Fibroblast of skin of left biceps (primary cell): Measurements from ENCODE around the gene EEF1AKMT4.
A peak's percentile ranks its signal among the peaks of the same experiment; 100 is the strongest.

Experiments
- DNase-seq, 2 experiments: peaks; one replicate each; pipeline ENCODE4 v3.0.0-alpha.2; 2013; ENCODE audit warnings: low read depth in 2 of 2

Gene EEF1AKMT4

DNA sequence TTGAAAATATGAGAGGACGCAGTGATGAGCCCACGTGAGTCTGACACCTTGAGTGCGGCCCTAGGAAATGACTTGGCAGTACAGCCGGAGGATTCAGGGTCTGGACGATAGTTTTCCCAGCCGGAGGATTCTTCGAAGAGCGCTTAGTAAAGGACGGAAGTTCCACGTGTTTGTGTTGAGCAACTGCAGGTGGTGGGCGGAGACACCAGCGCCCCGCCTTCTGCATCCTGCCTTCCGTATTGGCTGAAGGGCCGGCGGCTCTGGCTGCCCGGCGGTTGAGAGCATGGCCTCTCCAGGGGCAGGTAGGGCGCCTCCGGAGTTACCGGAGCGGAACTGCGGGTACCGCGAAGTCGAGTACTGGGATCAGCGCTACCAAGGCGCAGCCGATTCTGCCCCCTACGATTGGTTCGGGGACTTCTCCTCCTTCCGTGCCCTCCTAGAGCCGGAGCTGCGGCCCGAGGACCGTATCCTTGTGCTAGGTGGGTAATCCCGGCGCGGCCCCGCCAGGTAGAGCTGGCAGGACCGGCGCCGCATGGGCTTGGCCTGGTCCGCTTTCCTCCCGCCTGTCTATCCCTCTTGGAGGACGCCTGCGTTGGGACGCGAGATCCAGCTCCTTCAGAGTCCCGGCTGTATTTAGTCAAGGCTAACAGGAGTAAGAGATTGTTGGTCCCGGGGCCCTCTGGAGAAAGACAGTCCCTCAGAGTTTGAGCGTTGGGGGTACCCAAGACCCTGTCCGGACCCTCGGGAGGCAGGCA, at the start of gene EEF1AKMT4:
Gene EEF1AKMT4 (plus strand): TSS at position 261 of the 755 bp plus-strand sequence. CDS start 23 bp downstream, at position 284.
- peak; percentile 93 to 94 for DNase-seq

DNA sequence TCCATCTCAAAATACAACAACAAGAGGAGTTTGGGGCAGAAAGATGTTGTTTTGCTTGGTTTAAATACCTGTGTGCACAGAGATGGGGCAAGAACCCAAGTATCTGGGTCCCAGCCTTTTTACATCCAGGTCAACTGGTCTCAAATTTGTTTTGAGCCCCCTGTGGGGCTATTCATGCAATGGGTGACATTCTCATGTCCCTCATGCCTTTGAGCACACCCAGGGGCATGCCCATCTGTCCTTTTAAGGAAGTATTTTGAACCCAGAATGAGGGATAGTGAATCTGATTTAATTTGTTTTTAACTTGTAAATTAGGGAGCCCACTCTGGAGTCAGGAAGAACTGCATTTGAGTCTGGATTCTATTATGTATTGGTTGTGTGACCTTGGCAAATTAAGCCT, 48.6 kb upstream of the EEF1AKMT4 start:
- no peak for DNase-seq

GRCh38 chr3:184203526-184203925, 45.9 kb upstream of the EEF1AKMT4 start:
- DNase-seq = no peak

- no peak for DNase-seq
Observed at GRCh38 chr3:184209146-184209923, 40.1 kb upstream of the EEF1AKMT4 start.

DNA sequence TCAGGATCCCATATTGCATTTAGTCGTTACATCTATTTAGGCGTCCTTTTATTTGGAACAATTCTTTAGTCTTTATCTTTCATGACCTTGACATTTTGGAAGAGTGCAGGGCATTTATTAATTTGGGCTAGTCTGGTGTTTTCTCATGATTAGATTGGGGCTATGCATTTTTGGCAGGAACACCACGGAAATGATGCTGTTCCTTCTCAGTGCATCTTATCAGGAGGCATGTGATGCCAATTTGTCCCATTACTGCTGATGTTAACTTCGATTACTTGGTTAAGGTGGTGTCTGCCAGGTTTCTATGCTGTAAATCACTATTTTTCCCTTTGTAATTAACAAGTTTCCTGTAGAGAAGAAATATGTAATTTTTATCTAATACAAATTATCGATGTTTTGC, 38.2 kb upstream of the EEF1AKMT4 start:
- no peak for DNase-seq

DNA sequence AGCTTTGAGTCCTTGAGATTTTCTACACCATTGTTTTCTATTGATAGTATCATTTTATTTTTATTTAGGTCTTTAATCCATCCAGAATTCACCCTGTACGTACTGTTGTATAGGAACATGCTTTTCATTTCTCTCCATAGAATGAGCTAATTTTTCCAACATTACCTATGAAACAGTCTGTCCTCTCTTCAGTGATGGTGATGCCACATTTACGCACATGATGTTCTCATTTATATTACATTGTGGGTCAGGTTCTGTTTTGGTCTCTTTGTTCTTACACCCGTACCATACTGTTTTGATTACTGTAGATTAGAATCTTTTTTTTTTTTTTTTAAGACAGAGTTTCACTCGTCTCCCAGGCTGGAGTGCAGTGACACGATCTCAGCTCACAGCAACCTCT, 37.8 kb upstream of the EEF1AKMT4 start:
- DNase-seq = no peak

GRCh38 chr3:184218814-184219213, 30.7 kb upstream of the EEF1AKMT4 start:
- no peak for DNase-seq

GRCh38 chr3:184222521-184222920, 27.0 kb upstream of the EEF1AKMT4 start:
- no peak for DNase-seq

- no peak for DNase-seq
Observed at GRCh38 chr3:184223946-184224345, 25.5 kb upstream of the EEF1AKMT4 start.

GRCh38 chr3:184227481-184227935, 22.0 kb upstream of the EEF1AKMT4 start:
- no peak for DNase-seq

- no peak for DNase-seq
Observed at GRCh38 chr3:184228376-184229137, 20.9 kb upstream of the EEF1AKMT4 start.

- DNase-seq = no peak
Observed at GRCh38 chr3:184229394-184230080, 19.9 kb upstream of the EEF1AKMT4 start, which contains the start of gene VWA5B2. TSS of gene VWA5B2 (plus strand) at chr3:184229585. CDS start at chr3:184230529, 944 bp downstream.

GRCh38 chr3:184230081-184230602, 19.3 kb upstream of the EEF1AKMT4 start:
- no peak for DNase-seq

- no peak for DNase-seq
Observed at GRCh38 chr3:184230603-184231528, 18.6 kb upstream of the EEF1AKMT4 start.

DNA sequence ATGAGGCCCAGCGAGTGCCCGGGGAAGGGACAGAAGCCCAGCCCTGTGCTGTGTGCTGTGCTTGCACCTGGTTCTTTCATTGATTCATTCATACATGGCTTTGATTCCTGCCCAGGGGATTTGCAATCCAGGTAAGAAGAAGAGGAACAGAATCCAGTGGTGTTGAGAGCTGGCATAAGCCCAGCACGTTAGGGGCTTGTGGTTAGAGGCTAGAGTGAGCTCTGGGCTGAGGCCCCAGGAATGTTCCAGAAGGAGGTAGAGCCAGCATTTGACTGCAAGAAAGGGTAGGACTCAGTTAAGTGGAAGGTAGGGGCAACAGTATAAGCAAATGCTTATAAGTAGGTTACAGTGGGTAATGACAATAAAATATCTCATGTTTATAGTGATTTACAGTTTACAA, 17.8 kb upstream of the EEF1AKMT4 start:
- DNase-seq = no peak

DNA sequence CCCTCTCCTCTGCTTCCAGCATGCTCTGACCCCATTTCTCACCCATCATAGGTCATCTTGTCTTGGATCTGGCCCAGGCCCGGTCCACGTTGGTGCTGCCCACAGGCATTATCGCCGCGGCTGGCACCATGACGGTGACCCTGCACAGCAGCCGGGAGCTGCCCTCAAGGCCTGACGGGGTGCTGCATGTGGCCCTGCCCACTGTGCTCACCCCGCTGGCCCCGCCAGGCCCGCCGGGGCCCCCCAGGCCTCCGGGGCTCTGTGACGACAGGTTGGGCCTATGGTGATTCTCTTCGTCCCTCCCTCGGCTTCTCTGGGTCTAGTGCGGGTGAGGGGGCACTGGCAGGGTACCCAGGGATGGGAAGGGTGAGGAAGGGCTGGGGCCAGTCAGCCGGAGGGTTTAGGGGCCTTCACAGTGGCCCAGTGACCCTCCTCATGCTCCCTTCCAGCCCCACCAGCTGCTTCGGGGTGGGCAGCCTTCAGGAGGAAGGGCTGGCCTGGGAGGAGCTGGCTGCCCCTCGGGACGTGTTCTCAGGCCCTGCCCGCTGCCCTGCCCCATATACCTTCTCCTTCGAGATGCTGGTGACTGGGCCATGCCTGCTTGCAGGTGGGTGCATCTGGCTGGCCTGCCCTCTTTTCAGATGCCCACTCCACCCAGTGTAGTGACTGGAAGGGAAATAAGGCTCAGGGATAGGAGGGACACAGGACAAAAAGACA, 16.2 kb upstream of the EEF1AKMT4 start:
- no peak for DNase-seq

- DNase-seq = peak in 1 of 2 experiments; percentile 10
Observed at GRCh38 chr3:184234224-184234623, 15.2 kb upstream of the EEF1AKMT4 start.

- no peak for DNase-seq
Observed at GRCh38 chr3:184234671-184235380, 14.6 kb upstream of the EEF1AKMT4 start.
